Urothelium cell line (cell line): ENCODE measurements around the gene LY6G5C.
A peak's percentile ranks its signal among the peaks of the same experiment; 100 is the strongest.

ENCODE experiments used
- DNase-seq: peaks from one replicate; pipeline ENCODE4 v3.0.0; 2011; ENCODE audit warnings: low spot score, mixed read lengths
- FAIRE-seq: peaks from 2 replicates; lab custom pipeline; 2011; peaks lifted over from hg19 to GRCh38; lab: Jason Lieb, UNC

LY6G5C gene, protein sequence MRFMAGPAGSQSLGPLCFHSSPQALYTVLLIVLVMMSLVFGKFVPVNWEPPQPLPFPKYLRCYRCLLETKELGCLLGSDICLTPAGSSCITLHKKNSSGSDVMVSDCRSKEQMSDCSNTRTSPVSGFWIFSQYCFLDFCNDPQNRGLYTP

GRCh38 chr6:31680226-31681134 is at the start of gene LY6G5C:
LY6G5C (minus strand) TSS chr6:31681067; CDS start chr6:31680373, 694 bp downstream.
- no peak for FAIRE-seq

GRCh38 chr6:31729979-31730630 is 49.2 kb upstream of the LY6G5C start:
- DNase-seq = peak; percentile 91
- no peak for FAIRE-seq

More at GRCh38 chr6:31680226-31681134, at the start of gene LY6G5C:
- peak; percentile 56 for DNase-seq

GRCh38 chr6:31729515-31729978 is 48.7 kb upstream of the LY6G5C start:
- peak; percentile 89 for DNase-seq
- no peak for FAIRE-seq

DNA sequence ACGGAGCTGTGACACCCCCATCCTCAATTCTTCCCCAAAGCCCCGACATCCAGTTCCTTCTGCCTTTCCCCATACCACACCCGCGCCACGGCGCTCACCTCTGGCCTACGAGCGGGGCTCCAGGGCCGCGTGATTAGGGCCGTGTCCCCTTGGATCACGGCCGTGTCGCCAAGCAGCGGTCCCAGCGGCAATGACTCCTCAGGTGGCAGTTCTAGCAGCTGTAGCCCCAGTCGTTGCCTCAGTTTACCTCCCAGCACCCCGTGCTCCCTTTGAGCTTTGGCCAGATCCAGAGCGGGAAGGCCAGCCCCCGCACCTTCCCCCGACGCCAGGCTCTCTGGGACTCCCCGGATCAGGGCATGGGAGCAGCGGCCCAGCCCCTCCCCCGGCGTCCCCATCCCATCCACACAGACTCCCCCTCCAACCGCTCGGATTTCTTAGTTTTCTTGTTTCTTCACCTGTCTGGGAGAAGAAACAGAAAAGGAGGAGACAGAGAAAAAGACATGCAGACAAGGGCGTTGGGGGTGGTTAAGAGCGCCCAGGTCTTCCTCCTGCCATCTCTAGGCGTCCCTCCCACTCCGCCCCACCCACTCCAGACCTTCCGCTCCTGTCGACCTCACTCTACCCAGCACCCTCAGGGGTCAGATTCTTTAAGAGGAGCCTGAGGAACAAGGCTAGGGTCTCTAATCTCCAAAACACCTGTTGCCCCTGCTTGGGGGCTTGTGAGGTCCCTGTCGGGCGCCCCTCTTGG is 48.1 kb upstream of the LY6G5C start, which contains the start of gene DDAH2:
DDAH2 (minus strand) TSS at position 533 of the 748 bp plus-strand sequence; CDS start at position 395, 138 bp downstream.
- DNase-seq (no peak), FAIRE-seq (no peak)

- DNase-seq (no peak), FAIRE-seq (no peak)
These were observed 47.1 kb upstream of the LY6G5C start for GRCh38 chr6:31727717-31728671.

DNA sequence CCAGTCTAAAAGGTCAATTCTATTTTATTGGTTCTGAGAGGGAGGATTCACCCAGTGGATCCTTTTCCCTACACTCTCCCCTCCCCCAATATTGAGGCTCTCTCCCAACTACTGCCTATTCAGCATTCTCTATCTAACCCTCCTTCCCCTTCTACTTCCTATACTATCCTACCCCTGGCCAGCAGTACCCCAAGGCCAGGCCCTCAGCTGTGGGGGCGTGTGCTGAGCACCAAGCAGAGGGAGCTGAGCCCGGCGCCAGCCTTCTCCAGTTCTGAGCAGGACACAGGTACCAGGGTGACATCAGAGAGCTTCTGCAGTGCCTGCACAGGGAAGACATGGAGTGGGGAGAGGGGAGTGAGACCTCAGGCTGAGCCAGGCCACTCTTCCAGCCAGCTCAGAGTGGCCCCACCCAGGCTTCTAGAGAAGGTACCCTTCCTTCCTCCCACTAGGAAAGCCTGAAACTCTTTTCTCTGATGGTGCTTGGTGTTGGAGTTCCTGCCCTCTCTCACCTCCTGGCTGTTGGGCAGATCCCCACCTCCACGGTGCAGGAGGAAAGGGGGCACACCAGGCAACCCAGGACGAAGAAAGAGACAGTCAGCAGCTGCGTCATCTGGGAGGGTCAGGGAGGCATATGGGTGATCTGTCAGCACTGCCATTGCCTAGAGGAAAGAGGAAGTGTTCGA is 46.3 kb upstream of the LY6G5C start:
- no peak for DNase-seq
- FAIRE-seq = no peak

GRCh38 chr6:31725502-31726350 is 44.9 kb upstream of the LY6G5C start:
- no peak for DNase-seq
- no peak for FAIRE-seq

GRCh38 chr6:31723980-31724691 is 43.3 kb upstream of the LY6G5C start:
- no peak for FAIRE-seq
- DNase-seq = no peak

- DNase-seq (no peak), FAIRE-seq (no peak)
These were observed 42.5 kb upstream of the LY6G5C start, which contains the start of gene MPIG6B for GRCh38 chr6:31723245-31723979. MPIG6B (plus strand) TSS chr6:31723373; CDS start chr6:31723384, 11 bp downstream.

DNA sequence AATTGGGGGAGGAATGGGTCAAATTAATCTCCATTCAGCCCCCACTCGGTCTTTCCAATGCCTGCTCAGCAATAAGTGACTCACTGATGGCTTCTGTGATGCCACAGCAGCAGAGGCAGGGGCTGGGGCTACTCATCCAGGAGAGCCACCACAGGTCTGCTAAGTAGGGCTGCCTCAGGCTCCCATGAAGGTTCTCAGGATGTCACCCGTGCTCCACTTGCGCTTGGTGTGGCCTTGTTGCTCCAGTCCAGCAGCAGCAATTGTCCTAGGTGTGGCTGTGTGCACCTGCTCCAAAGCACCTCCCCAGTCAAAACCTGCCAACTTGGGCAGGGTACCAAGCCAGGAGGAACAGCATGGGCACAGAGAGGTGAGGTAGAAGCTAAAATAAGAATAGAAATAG is 41.3 kb upstream of the LY6G5C start:
- DNase-seq (no peak), FAIRE-seq (no peak)

DNA sequence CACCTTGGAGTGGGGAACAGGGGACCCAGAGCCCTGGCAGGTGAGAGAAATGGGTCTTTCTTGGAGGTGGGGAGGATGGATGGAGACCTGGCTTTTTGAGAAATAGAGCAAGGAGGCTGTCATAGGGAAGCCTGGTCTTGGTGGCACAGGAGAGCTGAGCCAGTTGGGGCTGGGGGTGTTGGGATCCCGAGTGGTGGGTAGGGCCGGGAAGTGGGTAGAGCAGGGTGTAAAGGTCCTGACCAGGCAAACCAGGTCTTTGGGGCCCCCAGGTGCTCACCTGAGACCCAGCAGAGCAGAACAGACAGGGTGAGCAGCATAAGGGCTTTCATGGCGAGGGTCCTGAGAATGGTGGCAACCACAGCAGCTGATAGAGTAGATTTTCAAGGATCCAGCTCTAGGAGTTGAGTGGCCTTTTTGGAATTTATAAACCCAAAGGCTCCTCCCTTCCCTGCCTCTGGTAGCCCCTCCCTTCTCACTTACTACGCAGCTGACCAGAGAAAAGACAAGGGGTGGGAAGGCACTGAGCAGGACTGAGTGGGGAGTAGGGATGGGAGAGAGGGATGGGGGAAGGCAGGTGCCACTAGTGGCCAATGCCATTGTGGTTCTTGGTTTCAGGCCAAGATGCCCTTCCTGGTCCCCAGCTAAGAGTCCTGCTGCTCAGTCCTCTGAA is 40.6 kb upstream of the LY6G5C start, which contains the start of gene LY6G6C:
LY6G6C (minus strand) TSS at position 396 of the 670 bp plus-strand sequence; CDS start at position 329, 67 bp downstream.
- no peak for FAIRE-seq
- no peak for DNase-seq

DNA sequence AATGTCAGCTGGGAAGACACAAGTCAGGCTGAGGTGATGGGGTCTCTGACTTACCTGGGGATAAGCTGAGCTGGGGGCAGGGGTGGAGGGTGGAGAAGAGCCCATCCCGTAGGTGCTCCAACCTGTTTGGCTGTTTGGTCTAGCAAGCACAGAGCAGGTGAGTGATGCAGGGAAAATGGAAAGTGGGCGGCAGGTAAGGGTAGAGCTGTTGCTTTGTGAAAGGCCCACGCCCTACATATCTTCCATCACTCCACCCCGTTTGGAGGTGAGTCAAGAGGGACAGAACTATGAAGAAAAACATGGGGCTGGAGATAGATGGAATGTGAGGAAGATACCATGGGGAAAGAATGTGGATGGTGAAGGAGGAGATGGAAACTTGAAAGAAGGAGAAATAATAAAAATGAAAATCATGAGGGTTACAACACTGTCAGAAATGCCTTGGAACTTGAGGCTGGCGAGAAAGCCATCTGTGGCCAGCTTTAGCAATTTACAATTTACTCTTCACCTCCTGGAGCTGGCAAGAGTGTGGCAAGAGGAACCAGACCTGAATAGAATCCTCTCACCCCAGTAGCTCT is 39.4 kb upstream of the LY6G5C start:
- FAIRE-seq = no peak
- no peak for DNase-seq

DNA sequence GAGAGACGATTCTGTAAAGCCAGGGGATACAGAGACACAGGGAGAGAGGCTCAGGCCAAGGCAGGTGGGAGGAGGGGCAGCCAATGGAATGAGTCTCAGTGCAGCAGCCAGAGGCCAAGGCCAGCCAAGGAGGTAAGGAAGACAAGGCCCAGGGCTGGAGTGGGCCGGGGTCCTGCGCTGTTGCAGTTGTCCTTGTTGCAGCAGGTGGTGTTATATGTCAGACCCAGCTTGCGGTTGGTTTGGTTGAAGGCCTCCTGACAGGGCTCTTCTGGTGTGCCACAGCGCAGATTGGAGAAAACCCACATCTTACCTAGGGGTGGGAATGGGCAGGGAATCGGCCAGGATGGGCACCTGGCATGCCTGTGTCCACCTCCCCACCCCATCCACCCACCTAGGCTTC is 38.1 kb upstream of the LY6G5C start:
- FAIRE-seq = no peak
- DNase-seq = no peak

DNA sequence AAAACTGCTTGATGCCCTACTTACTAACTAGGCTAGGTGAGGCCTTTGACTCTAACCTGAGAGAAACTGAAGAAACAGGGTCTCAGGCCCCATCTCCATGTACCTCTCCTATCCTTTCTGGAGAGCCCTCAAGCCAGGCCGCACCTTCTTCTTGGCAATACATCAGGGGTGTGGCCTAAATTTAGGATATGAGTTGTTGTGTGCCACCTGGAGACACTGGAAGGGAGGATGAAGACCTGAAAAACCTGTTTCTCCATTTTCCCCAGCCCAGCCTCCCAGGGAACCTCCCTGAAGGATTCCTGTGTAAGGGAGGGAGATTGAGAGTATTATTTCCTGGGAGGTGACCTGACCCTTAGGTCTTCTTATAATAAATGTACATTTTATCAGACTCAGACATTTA is 37.4 kb upstream of the LY6G5C start:
- FAIRE-seq = no peak
- DNase-seq = no peak

GRCh38 chr6:31717499-31718222 is 36.8 kb upstream of the LY6G5C start:
- no peak for DNase-seq
- peak; percentile 61 for FAIRE-seq
